Measurements from ENCODE around the gene CEP72.
"Not testable (repeated sequence)": the region's sequence is repeated elsewhere in the genome, so short reads cannot be mapped to it uniquely, and the experiment has no call there.

Gene CEP72

DNA sequence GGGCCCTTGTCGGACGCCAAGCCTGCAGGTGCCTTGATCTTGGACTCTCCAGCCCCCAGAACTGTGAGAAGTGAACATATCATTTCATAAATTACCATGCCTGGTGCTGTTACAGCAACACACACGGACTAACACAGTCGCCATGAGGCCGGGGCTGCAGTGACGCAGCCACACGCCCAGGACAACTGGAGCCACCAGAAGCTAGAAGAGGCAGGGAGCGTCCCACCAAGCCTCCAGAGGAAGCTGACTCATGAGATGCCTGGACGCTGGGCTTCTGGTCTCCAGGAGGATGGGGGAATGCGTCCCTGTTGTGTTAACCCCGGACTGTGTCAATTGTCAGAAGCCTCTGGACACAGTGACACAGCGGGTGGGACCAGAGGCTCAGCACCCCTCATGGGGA lies 74.8 kb downstream of the CEP72 start:
- not testable (repeated sequence) for DNase-seq

DNA sequence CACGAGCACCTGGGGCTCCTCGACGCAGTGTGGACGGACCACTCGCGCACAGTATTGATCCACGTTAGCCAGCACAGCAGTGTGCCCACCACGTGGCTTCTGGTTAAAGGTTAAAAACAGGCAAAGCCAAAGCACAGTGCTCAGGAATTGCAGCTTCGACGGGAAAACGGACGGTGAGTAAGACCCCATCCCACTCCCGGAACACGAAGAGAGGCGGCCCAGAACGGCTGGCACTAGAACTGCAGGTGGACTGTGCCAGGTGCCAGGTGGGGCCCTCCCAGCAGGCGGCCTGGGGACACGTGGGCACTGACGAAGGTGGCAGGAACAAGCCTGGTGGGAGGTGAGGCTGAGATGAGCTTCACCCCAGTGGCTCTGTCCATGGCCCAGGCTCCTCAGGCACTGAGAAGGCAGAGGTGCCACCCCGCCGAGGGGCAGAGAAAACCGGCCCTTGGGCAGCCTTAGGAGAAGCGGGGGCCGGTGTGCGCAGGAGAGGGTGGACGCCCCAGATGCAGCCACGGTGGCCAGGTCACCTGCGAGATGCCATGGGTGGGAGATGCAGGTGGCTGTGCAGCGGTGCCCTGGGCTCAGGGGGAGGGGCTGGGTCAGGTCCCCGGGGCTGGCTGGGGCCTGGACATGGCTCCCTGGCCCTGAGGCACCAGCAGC lies 76.3 kb downstream of the CEP72 start:
- not testable (repeated sequence) for DNase-seq

DNA sequence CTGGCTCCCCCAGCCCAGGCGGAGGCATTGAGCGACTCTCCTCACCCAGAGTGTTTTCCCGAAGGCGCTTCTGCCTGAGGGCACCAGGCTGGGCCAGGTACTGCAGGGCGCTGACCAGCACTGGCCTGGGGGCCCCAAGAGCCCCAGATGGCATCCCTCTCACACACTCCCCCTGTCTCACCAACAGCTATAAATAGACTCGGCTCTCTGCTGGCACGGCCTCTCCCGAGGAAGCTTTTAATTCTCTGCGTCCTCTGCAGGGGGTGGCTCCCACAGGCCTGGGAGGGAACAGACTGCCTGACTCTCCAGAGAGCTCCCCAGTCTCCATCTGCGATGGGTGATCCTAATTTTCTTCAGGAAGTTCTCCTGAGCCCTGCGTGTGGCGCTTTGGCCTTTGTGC lies 78.2 kb downstream of the CEP72 start:
- DNase-seq: not testable (repeated sequence)

DNA sequence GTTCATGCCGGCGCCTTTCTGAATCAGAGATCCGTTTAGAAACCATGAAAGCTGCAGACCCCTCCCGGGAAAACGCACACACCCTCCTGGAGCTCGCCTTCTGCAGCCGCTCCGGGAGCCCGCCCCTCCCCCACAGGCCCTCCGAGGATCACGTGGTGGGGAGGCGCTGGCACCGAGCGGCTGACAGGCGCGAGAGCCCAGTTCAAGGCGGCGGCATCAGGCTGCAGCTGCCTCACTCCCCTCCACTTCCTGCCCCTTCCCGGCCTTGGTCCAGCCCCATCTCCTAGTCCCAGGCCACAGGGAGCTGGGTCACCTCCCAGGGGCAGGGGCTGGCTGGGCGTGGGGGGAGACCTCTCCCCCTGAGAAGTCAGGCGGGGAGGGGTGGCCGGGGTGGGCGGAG lies 78.9 kb downstream of the CEP72 start:
- not testable (repeated sequence) for DNase-seq

DNA sequence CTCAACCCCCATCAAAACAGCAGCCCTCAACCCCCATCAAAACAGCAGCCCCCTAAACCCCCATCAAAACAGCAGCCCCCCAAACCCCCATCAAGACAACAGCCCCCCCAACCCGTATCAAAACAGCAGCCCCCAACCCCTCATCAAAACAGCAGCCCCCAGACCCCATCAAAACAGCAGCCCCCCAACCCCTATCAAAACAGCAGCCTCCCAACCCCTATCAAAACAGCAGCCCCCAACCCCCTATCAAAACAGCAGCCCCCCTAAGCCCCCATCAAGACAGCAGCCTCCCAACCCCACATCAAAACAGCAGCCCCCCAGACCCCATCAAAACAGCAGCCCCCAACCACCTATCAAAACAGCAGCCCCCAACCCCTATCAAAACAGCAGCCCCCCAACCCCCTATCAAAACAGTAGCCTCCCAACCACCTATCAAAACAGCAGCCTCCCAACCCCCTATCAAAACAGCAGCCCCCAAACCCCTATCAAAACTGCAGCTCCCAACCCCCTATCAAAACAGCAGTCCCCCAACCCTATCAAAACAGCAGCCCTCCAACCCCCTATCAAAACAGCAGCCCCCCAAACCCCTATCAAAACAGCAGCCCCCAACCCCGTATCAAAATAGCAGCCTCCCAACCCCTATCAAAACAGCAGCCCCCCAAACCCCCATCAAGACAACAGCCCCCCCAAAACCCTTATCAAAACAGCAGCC lies 79.8 kb downstream of the CEP72 start:
- DNase-seq: no peak

DNA sequence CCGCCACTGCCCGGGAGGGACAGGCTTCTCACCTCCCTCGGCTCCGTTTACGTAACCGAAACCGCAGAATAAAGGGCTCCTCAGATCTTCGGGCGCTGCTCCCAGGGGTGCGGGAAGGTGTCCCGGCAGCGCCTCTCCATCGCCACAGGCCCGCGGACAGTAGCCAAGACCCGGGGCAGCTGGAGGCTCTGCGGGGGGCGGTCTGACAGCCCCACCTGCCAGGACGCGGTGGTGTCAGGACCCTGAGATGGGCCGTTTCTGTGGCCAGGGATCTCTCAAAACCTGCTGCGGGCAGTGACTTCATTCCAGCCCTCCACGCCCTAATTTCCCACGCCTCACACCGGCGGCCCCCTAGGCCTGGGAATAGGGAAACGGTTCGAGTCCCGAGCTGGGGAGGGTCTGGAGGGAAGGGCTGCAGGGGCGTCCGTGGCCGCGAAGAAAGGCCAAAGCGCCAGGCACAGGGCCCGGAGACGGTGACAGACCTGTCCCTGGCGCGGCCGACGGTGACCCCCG lies 80.4 kb downstream of the CEP72 start:
- not testable (repeated sequence) for DNase-seq

DNA sequence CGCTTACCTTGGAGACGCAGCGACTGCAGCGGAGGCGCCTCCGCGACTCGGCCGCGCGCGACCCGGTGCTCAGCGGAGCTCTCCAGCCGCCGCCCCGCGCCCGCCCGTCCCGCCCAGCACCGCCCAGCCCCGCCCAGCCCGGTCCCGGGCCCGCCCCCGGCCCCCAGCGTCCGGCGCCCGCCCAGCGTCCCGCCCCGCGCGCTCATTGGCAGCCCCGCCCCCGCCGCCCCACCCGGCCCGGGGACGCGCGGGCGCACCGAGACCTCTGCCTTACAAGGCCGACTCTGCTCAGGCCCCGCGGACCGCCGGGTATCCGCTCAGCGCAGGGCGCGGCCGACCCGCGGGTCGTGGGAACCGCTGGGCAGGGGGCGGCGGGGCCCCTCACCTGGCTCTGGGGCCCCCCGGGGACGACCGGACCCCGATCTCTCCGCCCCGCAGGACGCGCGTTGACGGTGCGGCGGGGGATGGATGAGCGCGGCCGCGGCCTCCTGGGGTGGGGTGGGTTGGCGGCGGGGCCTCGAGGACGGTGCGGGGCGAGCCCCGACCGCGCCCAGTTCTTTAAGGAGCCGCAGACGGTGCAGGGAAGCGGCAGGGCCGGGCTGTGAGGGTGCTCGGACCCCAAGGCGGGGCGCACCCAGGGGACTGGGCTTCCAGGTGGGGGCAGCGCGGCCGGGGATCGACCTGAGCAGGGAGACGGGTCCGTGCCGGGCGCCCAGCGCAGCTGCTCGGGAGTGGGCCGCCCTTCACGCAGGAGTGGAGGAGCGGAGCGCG lies 81.3 kb downstream of the CEP72 start, which contains the start of gene TPPP:
TPPP (minus strand) TSS at position 82 of the 771 bp plus-strand sequence. CDS start 15,292 bp downstream, outside the sequence.
- not testable (repeated sequence) for DNase-seq

DNA sequence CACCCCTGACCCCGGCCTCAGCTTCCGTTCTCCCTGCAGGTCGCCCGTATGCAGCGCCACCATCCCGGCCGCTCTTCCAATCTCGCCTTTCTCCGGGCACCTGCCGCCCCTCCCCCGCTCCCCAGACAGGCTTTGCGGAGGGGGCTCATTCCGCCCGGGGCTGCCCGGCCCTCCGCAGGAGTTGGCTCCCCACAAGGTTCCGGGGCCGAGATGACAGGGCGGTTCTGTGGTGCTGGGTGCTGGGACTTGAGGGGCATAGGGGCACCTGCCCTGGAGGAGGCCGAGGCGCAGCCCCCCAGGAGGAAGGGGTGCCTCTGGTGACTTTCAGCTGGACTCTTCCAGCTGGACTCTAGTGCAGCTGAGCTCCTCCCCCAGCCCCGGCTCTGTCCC lies 81.9 kb downstream of the CEP72 start:
- DNase-seq: not testable (repeated sequence)

DNA sequence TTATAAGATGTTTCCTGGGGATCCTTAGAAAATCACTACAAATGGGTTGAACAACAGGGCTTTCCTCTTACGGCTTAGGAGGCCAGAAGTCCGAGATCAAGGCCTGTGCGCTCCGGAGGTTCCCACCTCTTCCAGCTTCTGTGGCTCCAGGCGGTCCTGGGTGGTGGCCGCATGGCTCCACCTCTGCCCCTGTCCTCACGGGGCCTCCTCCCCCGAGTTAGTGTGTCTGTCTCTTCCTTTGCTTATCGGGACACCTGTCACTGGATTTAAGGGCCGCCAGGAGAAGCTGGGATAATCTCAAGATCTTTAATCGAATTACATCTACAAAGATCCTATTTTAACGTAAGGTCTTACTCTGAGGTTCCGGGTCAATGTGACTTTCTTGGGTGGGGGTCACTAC lies 83.3 kb downstream of the CEP72 start:
- not testable (repeated sequence) for DNase-seq

DNA sequence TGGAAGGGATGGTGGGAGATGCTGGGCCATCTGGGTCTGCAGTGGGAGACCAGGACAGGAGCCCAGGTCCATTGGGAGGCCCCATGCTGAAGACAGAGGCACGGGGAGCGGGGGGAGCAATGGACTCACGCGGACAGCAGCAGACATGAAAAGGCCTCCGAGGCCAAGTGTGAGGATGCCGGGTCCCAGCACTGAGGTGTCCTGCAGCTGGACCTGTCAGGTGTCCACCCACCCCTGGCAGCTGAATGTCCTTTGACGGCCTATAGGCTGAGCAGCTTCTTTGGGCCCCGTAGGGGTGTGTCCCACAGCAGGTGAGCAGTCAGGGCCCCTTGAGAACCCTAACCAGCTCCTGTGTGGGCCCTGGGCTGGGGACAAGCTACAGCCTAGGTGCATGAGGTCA lies 84.1 kb downstream of the CEP72 start:
- DNase-seq: not testable (repeated sequence)

DNA sequence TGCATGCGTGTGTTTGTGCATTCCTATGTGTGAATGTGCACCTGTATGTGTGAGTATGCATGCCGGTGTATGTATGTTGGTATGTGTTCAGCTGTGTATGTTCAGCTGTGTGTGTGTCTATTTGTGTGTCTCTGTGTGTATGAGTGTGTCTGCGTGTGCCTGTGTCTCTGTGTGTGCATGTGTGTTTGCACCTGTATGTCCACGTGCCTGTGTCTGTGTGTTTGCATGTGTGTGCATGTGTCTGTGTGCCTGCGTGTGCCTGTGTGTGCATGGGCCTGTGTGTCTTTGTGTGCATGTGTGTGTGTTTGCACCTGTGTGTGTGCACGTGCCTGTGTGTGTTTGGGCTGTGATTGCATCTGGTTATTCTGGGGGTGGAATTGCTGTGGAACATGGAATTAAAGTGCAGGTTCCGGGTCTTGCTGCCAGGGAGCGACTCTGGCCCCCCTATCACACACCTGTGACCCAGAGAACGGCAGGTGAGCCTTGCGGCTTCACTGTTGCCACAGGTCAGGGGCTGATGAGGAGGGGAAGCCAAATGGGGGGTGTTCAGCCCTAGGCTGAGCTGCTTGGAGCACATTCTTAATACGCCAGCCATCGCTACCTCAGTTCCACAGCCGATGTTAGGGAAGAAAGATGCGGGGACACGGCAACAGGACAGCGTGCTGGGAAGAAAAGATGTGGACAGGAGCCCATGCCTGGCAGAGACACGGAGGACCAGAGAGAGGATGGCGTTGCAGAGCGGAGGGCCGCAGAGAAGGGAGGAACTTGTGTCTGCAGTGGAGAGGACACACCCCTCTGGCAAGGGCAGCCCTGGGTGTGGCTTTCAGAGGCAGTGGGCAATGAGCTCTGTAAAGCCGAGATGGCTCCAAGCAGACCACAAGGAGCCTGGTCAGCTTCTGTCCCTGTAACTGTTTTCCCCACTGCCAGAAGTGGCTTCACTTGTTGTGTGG lies 84.9 kb downstream of the CEP72 start:
- DNase-seq: not testable (repeated sequence)
